Spleen (tissue), 7 donors: ENCODE data around the gene PLAA.

ENCODE experiments used
- POLR2A ChIP-seq, 3 donors: fragments of 450-650 bp; IDR thresholded peaks; one replicate each; pipeline ENCODE4 v1.5.1; 2017; ENCODE audit warnings: antibody characterized with exemption in 3 of 3, mild to moderate bottlenecking in 1 of 3
- POLR2AphosphoS5 ChIP-seq, 3 donors: sonication (generic); formaldehyde crosslinking; IDR thresholded peaks; one replicate each; pipeline ENCODE4 v1.5.1; 2017; ENCODE audit warnings: antibody characterized with exemption in 3 of 3
- TF ChIP-seq, protein P1 (sequence below), 11 experiments: fragments of 200-600 bp in 7 of 11; fragments of 450-650 bp in 4 of 11; sonication (generic) in 4 of 11; IDR thresholded peaks in 8 of 11; conservative IDR thresholded peaks in 3 of 11; 1 replicate in 7 of 11; 2 replicates in 4 of 11; pipeline versions ENCODE4 v1.4.0 to v1.8.0; 2016 to 2021; ENCODE audit warnings: antibody characterized with exemption in 11 of 11, inconsistent platforms in 4 of 11, mild to moderate bottlenecking in 1 of 11
- donor health status: DM: no; HTN: no; CAD: no; lungs with moderate emphysema.
- donor health status: DM: no; HTN: no; CAD: no.
- donor health status: DM: no; HTN: no; CAD: no.

DNA sequence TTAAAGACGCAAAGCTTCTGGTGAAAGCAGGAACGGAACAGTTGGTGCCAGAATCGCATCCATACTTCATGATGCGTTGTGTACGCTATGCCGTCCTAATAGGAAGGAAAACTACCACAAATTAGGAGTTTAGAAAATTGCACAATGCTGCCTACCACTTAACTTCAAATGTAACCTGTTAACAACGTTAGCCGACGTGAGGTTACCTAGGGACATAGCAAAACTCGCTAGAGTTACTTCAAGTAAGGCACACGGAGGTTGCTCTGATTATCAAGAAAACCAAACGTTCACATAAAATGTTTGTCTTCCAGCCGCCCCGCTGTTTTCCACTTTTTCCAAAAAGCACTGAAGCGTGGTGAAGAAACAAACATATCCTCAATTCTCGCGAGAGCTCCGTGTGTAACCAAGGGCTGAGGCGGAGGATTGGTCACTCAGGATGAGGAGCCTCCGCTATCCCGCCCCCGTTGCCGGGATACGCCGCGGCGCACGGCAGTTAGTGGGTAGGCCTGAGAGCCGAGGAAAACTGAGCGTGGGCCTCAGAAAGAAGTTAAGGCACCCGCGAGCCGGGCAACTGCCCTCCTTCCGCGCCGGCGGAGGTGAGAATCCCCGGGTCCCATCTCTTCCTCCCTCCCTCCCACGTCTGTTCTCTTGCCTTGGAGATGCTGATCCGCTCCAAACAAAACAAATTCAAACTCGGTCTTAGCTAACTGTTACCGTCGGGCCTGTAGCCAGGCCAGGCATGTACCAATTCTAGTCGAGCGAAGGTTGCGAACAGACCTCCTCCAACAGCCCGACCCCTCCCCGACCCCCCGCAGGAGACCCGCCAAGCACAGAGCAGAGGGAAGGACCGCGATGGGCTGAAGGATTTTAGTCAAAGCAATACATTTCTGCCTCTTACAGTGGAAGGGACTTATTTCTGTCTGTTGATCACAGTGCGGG is 9.1 kb upstream of the PLAA start, which contains the start of gene IFT74:
- TF ChIP-seq, protein P1, sequence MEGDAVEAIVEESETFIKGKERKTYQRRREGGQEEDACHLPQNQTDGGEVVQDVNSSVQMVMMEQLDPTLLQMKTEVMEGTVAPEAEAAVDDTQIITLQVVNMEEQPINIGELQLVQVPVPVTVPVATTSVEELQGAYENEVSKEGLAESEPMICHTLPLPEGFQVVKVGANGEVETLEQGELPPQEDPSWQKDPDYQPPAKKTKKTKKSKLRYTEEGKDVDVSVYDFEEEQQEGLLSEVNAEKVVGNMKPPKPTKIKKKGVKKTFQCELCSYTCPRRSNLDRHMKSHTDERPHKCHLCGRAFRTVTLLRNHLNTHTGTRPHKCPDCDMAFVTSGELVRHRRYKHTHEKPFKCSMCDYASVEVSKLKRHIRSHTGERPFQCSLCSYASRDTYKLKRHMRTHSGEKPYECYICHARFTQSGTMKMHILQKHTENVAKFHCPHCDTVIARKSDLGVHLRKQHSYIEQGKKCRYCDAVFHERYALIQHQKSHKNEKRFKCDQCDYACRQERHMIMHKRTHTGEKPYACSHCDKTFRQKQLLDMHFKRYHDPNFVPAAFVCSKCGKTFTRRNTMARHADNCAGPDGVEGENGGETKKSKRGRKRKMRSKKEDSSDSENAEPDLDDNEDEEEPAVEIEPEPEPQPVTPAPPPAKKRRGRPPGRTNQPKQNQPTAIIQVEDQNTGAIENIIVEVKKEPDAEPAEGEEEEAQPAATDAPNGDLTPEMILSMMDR (IDR thresholded peaks at IDR 0.05 in 8 of 11, conservative IDR thresholded peaks at IDR 0.05 in 3 of 11) = peak in 1 of 11 experiments; percentile 15
- TF ChIP-seq POLR2AphosphoS5 (IDR thresholded peaks at IDR 0.05) (peak; percentile 81 to 89 (median 86)), POLR2A (IDR thresholded peaks at IDR 0.05) (peak in 1 of 3 donors; percentile 55)
